HG02884 (cell line): ENCODE data around the gene ITFG1.
"Not testable (repeated sequence)": the region's sequence is repeated elsewhere in the genome, so short reads cannot be mapped to it uniquely, and the experiment has no call there.

Experiments
- ATAC-seq: cut with Tn5 transposase; IDR thresholded peaks from one replicate; pipeline ENCODE4 v1.9.1; 2021; ENCODE audit warnings: mild to moderate bottlenecking, moderate library complexity; ENCODE audit not compliant: unreplicated experiment

The ITFG1 gene

GRCh38 chr16:47258874-47259461, 201.9 kb downstream of the ITFG1 start:
- ATAC-seq: no peak

- ATAC-seq: no peak
Observed at GRCh38 chr16:47254756-47255155, 206.1 kb downstream of the ITFG1 start.

- ATAC-seq: no peak
Observed at GRCh38 chr16:47250983-47251382, 209.9 kb downstream of the ITFG1 start.

- no peak for ATAC-seq
Observed at GRCh38 chr16:47247690-47248089, 213.2 kb downstream of the ITFG1 start.

GRCh38 chr16:47244206-47244605, 216.7 kb downstream of the ITFG1 start:
- no peak for ATAC-seq

GRCh38 chr16:47241061-47241460, 219.8 kb downstream of the ITFG1 start:
- no peak for ATAC-seq

GRCh38 chr16:47236716-47237115, 224.1 kb downstream of the ITFG1 start:
- ATAC-seq: no peak

- no peak for ATAC-seq
Observed at GRCh38 chr16:47230296-47230695, 230.6 kb downstream of the ITFG1 start.

GRCh38 chr16:47229053-47230050, 231.5 kb downstream of the ITFG1 start:
- ATAC-seq: no peak

- no peak for ATAC-seq
Observed at GRCh38 chr16:47228241-47228640, 232.6 kb downstream of the ITFG1 start.

- ATAC-seq: no peak
Observed at GRCh38 chr16:47213761-47214440, 247.0 kb downstream of the ITFG1 start.

- ATAC-seq: no peak
Observed at GRCh38 chr16:47211218-47211617, 249.6 kb downstream of the ITFG1 start.

GRCh38 chr16:47204736-47205504, 255.9 kb downstream of the ITFG1 start:
- no peak for ATAC-seq

- not testable (repeated sequence) for ATAC-seq
Observed at GRCh38 chr16:47203433-47203832, 257.4 kb downstream of the ITFG1 start.

GRCh38 chr16:47198180-47198575, 262.7 kb downstream of the ITFG1 start:
- no peak for ATAC-seq

- ATAC-seq: no peak
Observed at GRCh38 chr16:47197536-47198179, 263.2 kb downstream of the ITFG1 start.

- no peak for ATAC-seq
Observed at GRCh38 chr16:47196457-47196856, 264.4 kb downstream of the ITFG1 start.

GRCh38 chr16:47182318-47182717, 278.5 kb downstream of the ITFG1 start:
- no peak for ATAC-seq

- not testable (repeated sequence) for ATAC-seq
Observed at GRCh38 chr16:47181066-47181465, 279.8 kb downstream of the ITFG1 start.

GRCh38 chr16:47180073-47180472, 280.8 kb downstream of the ITFG1 start:
- no peak for ATAC-seq
